Glutamatergic neuron (in vitro differentiated cells): ENCODE measurements around the gene SLC25A36. TPM values are rescaled to one million over a fixed set of nuclear protein-coding genes. Genes with fewer than 3 reads are reported as not detected.
A peak's percentile ranks its signal among the peaks of the same experiment; 100 is the strongest.
"Not testable (repeated sequence)": the region's sequence is repeated elsewhere in the genome, so short reads cannot be mapped to it uniquely, and the experiment has no call there.

Source experiments
- DNase-seq: peaks from one replicate; pipeline ENCODE4 v3.0.0; 2022
- H3K27ac Mint-ChIP-seq: one replicate; pipeline ENCODE4 v1.8.0; 2020; ENCODE audit warnings: mild to moderate bottlenecking, mixed read lengths, inconsistent platforms; ENCODE audit not compliant: unreplicated experiment
- H3K27me3 Mint-ChIP-seq: one replicate; pipeline ENCODE4 v1.8.0; 2020; ENCODE audit warnings: mild to moderate bottlenecking, moderate library complexity, mixed read lengths, inconsistent platforms; ENCODE audit not compliant: unreplicated experiment
- H3K36me3 Mint-ChIP-seq: one replicate; pipeline ENCODE4 v1.8.0; 2020; ENCODE audit warnings: mild to moderate bottlenecking, mixed read lengths, inconsistent platforms; ENCODE audit not compliant: unreplicated experiment
- H3K4me1 Mint-ChIP-seq: one replicate; pipeline ENCODE4 v1.8.0; 2020; ENCODE audit warnings: mild to moderate bottlenecking, low read depth, mixed read lengths, inconsistent platforms; ENCODE audit not compliant: unreplicated experiment
- H3K4me3 Mint-ChIP-seq: one replicate; pipeline ENCODE4 v1.8.0; 2020; ENCODE audit warnings: mild to moderate bottlenecking, mixed read lengths, inconsistent platforms; ENCODE audit not compliant: unreplicated experiment
- H3K9me3 Mint-ChIP-seq: one replicate; pipeline ENCODE4 v1.8.0; 2020; ENCODE audit warnings: mild to moderate bottlenecking, moderate library complexity, mixed read lengths, inconsistent platforms; ENCODE audit not compliant: unreplicated experiment
- CTCF ChIP-seq: fragments of 200-600 bp; sonication (generic); IDR thresholded peaks from one replicate; pipeline ENCODE4 v1.5.0; 2021; ENCODE audit not compliant: partially characterized antibody, unreplicated experiment
- total RNA-seq: library from RNA; stranded (reverse); fragmentation: NEBNext Ultra II Directional; extraction: Animal tissue kit (Norgen Biotek cat#: 25700); gene quantifications from one replicate; pipeline ENCODE4 v1.2.1, GENCODE V29; 2021; ENCODE audit not compliant: unreplicated experiment

SLC25A36 gene
- total RNA-seq, 1 donor from 2014 or later = 146 TPM

GRCh38 chr3:140929446-140929845 is 12.2 kb upstream of the SLC25A36 start:
- Mint-ChIP-seq H3K27me3 (peaks cover 2% of the 10 kb centered on the region), H3K36me3 (no peaks in the 10 kb centered on the region), H3K4me3 (no peak overlapping the region), H3K4me1 (peaks cover 4% of the 10 kb centered on the region), H3K27ac (no peak overlapping the region), H3K9me3 (no peaks in the 10 kb centered on the region)
- no peak for TF ChIP-seq CTCF
- DNase-seq = no peak

DNA sequence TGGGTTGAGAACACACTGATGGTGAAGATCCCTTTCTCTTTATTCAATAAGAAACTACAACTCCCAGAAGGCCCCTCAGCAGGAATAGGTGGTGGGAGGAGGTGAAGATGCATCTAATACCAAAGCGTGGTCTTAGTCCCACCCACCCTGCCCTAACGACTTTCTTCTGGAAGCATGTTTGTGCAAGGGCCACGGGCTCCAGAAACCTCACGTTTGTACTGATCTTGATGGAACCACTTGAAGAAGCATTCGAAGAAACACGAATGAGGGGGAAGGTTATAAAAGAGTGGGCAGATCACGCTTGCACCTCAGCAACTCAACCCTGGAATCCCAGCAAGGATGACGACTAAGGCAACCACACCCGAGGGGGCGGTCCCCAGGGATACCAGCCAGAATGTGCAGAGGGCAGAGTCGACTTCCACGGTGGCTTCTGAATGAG is 10.6 kb upstream of the SLC25A36 start:
- H3K27ac Mint-ChIP-seq = no peak overlapping the region

GRCh38 chr3:140931801-140932200 is 9.8 kb upstream of the SLC25A36 start:
- peaks cover 3% of the 10 kb centered on the region for H3K9me3 Mint-ChIP-seq
- TF ChIP-seq CTCF = no peak
- H3K4me1 Mint-ChIP-seq = peaks cover 4% of the 10 kb centered on the region
- H3K27ac Mint-ChIP-seq = no peak overlapping the region
- H3K36me3 Mint-ChIP-seq = peaks cover 8% of the 10 kb centered on the region
- peaks cover 4% of the 10 kb centered on the region for H3K27me3 Mint-ChIP-seq
- no peak overlapping the region for H3K4me3 Mint-ChIP-seq
- DNase-seq = no peak

More for the DNA sequence above, 10.6 kb upstream of the SLC25A36 start:
- Mint-ChIP-seq H3K9me3 (peaks cover 3% of the 10 kb centered on the region), H3K36me3 (peaks cover 2% of the 10 kb centered on the region), H3K27me3 (peaks cover 2% of the 10 kb centered on the region), H3K4me1 (peaks cover 4% of the 10 kb centered on the region), H3K4me3 (peak overlapping the region; percentile 84)
- DNase-seq = no peak
- TF ChIP-seq CTCF = no peak

- peaks cover 4% of the 10 kb centered on the region for H3K4me1 Mint-ChIP-seq
- DNase-seq = no peak
- peaks cover 8% of the 10 kb centered on the region for H3K36me3 Mint-ChIP-seq
- no peak overlapping the region for H3K4me3 Mint-ChIP-seq
- H3K27me3 Mint-ChIP-seq = peaks cover 4% of the 10 kb centered on the region
- no peak overlapping the region for H3K27ac Mint-ChIP-seq
- no peak for TF ChIP-seq CTCF
- peaks cover 6% of the 10 kb centered on the region for H3K9me3 Mint-ChIP-seq
These were observed 8.5 kb upstream of the SLC25A36 start for GRCh38 chr3:140933109-140933508.

DNA sequence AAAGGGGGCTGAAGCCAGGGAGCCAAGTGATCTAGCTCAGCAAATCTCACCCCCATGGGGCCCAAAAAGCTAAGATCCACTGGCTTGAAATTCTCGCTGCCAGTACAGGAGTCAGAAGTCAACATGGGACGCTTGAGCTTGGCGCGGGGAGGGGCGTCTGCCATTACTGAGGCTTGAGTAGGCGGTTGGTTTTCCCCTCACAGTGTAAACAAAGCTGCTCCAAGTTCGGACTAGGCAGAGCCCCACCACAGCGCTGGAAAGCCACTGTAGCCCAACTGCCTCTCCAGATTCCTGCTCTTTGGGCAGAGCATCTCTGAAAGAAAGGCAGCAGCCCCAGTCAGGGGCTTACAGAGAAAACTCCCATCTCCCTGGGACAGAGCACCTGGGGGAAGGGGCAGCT is 8.1 kb upstream of the SLC25A36 start:
- H3K27me3 Mint-ChIP-seq = peaks cover 4% of the 10 kb centered on the region
- no peak for TF ChIP-seq CTCF
- H3K9me3 Mint-ChIP-seq = peaks cover 6% of the 10 kb centered on the region
- DNase-seq = no peak
- peaks cover 4% of the 10 kb centered on the region for H3K4me1 Mint-ChIP-seq
- H3K27ac Mint-ChIP-seq = no peak overlapping the region
- no peak overlapping the region for H3K4me3 Mint-ChIP-seq
- peaks cover 8% of the 10 kb centered on the region for H3K36me3 Mint-ChIP-seq

GRCh38 chr3:140939305-140939704 is 2.3 kb upstream of the SLC25A36 start:
- H3K27ac Mint-ChIP-seq, H3K4me3 Mint-ChIP-seq: not testable (repeated sequence)

More at GRCh38 chr3:140939305-140939704, 2.3 kb upstream of the SLC25A36 start:
- Mint-ChIP-seq H3K9me3 (peaks cover 14% of the 10 kb centered on the region), H3K27me3 (peaks cover 14% of the 10 kb centered on the region), H3K4me1 (peaks cover 10% of the 10 kb centered on the region)
- not testable (repeated sequence) for H3K36me3 Mint-ChIP-seq, DNase-seq
